ENCODE data around the gene U2AF1L4.

U2AF1L4 gene

DNA sequence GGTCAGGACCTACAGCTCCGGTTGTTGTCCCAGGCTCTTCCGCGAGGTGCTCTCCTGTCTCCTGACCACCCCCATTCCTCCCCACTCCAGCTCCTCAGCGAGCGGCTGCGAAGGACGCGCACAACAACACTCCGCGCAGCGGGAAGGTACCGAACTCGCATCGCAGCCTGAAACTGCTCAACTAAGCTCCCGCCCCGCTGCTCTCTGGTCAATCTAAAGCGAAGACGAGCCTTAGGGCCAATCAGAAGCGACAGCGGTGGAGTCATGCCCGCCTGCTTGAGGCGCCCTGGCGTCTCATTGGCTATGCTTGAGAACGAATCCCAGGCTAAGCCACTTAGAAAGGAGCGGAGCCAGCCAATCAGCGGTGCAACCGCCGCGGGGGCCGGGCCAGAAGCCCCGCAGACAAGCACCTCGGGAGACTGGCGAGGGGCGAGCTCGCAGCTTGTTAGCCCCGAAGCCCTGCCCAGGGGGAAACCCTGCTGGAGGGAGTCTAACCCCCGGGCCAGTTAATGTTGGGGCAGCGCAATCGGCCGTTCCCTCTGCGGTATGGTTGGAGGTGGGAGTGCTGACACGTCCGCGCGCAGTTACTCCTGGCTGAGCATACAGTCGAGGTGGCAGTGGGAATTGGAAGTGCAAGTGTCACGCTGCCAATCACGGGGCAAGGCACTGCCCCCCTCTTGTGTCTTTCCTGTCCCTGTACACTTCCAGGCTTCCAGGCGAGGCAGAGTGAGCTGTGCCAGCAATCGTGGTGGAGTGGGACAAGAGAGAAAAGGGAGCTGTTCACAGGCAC is 42.8 kb downstream of the U2AF1L4 start (continued):
- TF ChIP-seq, protein P1, sequence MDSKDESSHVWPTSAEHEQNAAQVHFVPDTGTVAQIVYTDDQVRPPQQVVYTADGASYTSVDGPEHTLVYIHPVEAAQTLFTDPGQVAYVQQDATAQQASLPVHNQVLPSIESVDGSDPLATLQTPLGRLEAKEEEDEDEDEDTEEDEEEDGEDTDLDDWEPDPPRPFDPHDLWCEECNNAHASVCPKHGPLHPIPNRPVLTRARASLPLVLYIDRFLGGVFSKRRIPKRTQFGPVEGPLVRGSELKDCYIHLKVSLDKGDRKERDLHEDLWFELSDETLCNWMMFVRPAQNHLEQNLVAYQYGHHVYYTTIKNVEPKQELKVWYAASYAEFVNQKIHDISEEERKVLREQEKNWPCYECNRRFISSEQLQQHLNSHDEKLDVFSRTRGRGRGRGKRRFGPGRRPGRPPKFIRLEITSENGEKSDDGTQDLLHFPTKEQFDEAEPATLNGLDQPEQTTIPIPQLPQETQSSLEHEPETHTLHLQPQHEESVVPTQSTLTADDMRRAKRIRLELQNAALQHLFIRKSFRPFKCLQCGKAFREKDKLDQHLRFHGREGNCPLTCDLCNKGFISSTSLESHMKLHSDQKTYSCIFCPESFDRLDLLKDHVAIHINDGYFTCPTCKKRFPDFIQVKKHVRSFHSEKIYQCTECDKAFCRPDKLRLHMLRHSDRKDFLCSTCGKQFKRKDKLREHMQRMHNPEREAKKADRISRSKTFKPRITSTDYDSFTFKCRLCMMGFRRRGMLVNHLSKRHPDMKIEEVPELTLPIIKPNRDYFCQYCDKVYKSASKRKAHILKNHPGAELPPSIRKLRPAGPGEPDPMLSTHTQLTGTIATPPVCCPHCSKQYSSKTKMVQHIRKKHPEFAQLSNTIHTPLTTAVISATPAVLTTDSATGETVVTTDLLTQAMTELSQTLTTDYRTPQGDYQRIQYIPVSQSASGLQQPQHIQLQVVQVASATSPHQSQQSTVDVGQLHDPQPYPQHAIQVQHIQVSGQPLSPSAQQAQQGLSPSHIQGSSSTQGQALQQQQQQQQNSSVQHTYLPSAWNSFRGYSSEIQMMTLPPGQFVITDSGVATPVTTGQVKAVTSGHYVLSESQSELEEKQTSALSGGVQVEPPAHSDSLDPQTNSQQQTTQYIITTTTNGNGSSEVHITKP (tag by site-specific recombination; IDR thresholded peaks at IDR 0.05): peak; percentile 94
- TF ChIP-seq ZNF624 (tag by site-specific recombination; IDR thresholded peaks at IDR 0.05) (no peak), ZNF629 (tag by site-specific recombination; IDR thresholded peaks at IDR 0.05) (peak; percentile 51), ZNF324 (tag by site-specific recombination; IDR thresholded peaks at IDR 0.05) (0 out of 2 replicates have a peak, but pooled peaks have one; percentile 16), KLF8 (tag by site-specific recombination; IDR thresholded peaks at IDR 0.05) (peak; percentile 73), ZNF585B (tag by site-specific recombination; IDR thresholded peaks at IDR 0.05) (no peak), ZNF610 (tag by site-specific recombination; IDR thresholded peaks at IDR 0.05; ENCODE audit: borderline replicate concordance) (no peak; the same call in 1 of the 2 replicates), ZNF274 (IDR thresholded peaks at IDR 0.05; ENCODE audit: low read length) (no peak), ZNF274 (tag by site-specific recombination; IDR thresholded peaks at IDR 0.05; ENCODE audit: borderline replicate concordance) (no peak), EGR2 (tag by site-specific recombination; IDR thresholded peaks at IDR 0.05; ENCODE audit: low read depth) (0 out of 2 replicates have a peak, but pooled peaks have one; percentile 25), TRIM28 (IDR thresholded peaks at IDR 0.05; ENCODE audit: borderline replicate concordance, low read length) (no peak), ZNF157 (tag by site-specific recombination; IDR thresholded peaks at IDR 0.05) (no peak), ZNF621 (tag by site-specific recombination; IDR thresholded peaks at IDR 0.05) (no peak), ZNF596 (tag by site-specific recombination; IDR thresholded peaks at IDR 0.05) (no peak), ZNF133 (tag by site-specific recombination; IDR thresholded peaks at IDR 0.05) (no peak), PRDM1 (tag by site-specific recombination; IDR thresholded peaks at IDR 0.05) (peak; percentile 79), SP2 (tag by site-specific recombination; IDR thresholded peaks at IDR 0.05) (peak; percentile 100), ZBTB21 (tag by site-specific recombination; IDR thresholded peaks at IDR 0.05) (no peak; the same call in 1 of the 2 replicates)
- TF ChIP-seq, protein P2, sequence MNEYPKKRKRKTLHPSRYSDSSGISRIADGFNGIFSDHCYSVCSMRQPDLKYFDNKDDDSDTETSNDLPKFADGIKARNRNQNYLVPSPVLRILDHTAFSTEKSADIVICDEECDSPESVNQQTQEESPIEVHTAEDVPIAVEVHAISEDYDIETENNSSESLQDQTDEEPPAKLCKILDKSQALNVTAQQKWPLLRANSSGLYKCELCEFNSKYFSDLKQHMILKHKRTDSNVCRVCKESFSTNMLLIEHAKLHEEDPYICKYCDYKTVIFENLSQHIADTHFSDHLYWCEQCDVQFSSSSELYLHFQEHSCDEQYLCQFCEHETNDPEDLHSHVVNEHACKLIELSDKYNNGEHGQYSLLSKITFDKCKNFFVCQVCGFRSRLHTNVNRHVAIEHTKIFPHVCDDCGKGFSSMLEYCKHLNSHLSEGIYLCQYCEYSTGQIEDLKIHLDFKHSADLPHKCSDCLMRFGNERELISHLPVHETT (tag by site-specific recombination; IDR thresholded peaks at IDR 0.05): no peak
- TF ChIP-seq, protein P3, sequence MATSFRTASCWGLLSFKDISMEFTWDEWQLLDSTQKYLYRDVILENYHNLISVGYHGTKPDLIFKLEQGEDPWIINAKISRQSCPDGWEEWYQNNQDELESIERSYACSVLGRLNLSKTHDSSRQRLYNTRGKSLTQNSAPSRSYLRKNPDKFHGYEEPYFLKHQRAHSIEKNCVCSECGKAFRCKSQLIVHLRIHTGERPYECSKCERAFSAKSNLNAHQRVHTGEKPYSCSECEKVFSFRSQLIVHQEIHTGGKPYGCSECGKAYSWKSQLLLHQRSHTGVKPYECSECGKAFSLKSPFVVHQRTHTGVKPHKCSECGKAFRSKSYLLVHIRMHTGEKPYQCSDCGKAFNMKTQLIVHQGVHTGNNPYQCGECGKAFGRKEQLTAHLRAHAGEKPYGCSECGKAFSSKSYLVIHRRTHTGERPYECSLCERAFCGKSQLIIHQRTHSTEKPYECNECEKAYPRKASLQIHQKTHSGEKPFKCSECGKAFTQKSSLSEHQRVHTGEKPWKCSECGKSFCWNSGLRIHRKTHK (tag by site-specific recombination; IDR thresholded peaks at IDR 0.05): no peak
- TF ChIP-seq, protein P4, sequence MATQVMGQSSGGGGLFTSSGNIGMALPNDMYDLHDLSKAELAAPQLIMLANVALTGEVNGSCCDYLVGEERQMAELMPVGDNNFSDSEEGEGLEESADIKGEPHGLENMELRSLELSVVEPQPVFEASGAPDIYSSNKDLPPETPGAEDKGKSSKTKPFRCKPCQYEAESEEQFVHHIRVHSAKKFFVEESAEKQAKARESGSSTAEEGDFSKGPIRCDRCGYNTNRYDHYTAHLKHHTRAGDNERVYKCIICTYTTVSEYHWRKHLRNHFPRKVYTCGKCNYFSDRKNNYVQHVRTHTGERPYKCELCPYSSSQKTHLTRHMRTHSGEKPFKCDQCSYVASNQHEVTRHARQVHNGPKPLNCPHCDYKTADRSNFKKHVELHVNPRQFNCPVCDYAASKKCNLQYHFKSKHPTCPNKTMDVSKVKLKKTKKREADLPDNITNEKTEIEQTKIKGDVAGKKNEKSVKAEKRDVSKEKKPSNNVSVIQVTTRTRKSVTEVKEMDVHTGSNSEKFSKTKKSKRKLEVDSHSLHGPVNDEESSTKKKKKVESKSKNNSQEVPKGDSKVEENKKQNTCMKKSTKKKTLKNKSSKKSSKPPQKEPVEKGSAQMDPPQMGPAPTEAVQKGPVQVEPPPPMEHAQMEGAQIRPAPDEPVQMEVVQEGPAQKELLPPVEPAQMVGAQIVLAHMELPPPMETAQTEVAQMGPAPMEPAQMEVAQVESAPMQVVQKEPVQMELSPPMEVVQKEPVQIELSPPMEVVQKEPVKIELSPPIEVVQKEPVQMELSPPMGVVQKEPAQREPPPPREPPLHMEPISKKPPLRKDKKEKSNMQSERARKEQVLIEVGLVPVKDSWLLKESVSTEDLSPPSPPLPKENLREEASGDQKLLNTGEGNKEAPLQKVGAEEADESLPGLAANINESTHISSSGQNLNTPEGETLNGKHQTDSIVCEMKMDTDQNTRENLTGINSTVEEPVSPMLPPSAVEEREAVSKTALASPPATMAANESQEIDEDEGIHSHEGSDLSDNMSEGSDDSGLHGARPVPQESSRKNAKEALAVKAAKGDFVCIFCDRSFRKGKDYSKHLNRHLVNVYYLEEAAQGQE (tag by site-specific recombination; IDR thresholded peaks at IDR 0.05): peak; percentile 83
- TF ChIP-seq, protein P5, sequence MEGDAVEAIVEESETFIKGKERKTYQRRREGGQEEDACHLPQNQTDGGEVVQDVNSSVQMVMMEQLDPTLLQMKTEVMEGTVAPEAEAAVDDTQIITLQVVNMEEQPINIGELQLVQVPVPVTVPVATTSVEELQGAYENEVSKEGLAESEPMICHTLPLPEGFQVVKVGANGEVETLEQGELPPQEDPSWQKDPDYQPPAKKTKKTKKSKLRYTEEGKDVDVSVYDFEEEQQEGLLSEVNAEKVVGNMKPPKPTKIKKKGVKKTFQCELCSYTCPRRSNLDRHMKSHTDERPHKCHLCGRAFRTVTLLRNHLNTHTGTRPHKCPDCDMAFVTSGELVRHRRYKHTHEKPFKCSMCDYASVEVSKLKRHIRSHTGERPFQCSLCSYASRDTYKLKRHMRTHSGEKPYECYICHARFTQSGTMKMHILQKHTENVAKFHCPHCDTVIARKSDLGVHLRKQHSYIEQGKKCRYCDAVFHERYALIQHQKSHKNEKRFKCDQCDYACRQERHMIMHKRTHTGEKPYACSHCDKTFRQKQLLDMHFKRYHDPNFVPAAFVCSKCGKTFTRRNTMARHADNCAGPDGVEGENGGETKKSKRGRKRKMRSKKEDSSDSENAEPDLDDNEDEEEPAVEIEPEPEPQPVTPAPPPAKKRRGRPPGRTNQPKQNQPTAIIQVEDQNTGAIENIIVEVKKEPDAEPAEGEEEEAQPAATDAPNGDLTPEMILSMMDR (tag by site-specific recombination; IDR thresholded peaks at IDR 0.05): peak; percentile 51; the same call in 1 of the 2 replicates
- TF ChIP-seq, protein P6, sequence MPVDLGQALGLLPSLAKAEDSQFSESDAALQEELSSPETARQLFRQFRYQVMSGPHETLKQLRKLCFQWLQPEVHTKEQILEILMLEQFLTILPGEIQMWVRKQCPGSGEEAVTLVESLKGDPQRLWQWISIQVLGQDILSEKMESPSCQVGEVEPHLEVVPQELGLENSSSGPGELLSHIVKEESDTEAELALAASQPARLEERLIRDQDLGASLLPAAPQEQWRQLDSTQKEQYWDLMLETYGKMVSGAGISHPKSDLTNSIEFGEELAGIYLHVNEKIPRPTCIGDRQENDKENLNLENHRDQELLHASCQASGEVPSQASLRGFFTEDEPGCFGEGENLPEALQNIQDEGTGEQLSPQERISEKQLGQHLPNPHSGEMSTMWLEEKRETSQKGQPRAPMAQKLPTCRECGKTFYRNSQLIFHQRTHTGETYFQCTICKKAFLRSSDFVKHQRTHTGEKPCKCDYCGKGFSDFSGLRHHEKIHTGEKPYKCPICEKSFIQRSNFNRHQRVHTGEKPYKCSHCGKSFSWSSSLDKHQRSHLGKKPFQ (tag by site-specific recombination; IDR thresholded peaks at IDR 0.05): peak; percentile 99
- TF ChIP-seq, protein P7, sequence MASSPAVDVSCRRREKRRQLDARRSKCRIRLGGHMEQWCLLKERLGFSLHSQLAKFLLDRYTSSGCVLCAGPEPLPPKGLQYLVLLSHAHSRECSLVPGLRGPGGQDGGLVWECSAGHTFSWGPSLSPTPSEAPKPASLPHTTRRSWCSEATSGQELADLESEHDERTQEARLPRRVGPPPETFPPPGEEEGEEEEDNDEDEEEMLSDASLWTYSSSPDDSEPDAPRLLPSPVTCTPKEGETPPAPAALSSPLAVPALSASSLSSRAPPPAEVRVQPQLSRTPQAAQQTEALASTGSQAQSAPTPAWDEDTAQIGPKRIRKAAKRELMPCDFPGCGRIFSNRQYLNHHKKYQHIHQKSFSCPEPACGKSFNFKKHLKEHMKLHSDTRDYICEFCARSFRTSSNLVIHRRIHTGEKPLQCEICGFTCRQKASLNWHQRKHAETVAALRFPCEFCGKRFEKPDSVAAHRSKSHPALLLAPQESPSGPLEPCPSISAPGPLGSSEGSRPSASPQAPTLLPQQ (tag by site-specific recombination; IDR thresholded peaks at IDR 0.05): peak; percentile 47

Measured in HEK293 (cell line).